NCI-H2081 treated with DMSO at 0.1 percent for 48 hours (cell line): Measurements from ENCODE around the gene TMC6.
"Not testable (repeated sequence)": the region's sequence is repeated elsewhere in the genome, so short reads cannot be mapped to it uniquely, and the experiment has no call there.

Experiments
- DNase-seq: peaks from one replicate; lab custom pipeline; 2025; lab: John Stamatoyannopoulos, UW

TMC6 gene

GRCh38 chr17:78072961-78073360 lies 55.6 kb downstream of the TMC6 start:
- DNase-seq = no peak

- DNase-seq = no peak
Measured at GRCh38 chr17:78069695-78070094, 58.9 kb downstream of the TMC6 start.

- DNase-seq = not testable (repeated sequence)
Measured at GRCh38 chr17:78066976-78067375, 61.6 kb downstream of the TMC6 start.

DNA sequence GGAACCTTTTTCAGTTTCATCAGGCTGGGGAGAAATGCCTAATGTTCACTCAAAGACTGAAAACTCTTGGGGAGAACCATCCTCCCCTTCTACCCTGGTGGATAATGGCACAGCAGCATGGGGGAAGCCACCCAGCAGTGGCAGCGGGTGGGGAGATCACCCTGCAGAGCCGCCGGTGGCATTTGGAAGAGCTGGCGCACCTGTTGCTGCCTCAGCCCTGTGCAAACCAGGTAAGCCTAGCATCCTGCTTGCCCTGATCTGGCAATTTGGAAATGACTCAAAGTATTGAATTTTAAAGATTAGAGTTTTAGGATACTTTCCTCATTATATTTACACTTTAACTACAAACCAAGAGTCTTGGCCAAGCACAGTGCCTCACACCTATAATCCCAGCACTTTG lies 63.8 kb downstream of the TMC6 start:
- no peak for DNase-seq

GRCh38 chr17:78063489-78063888 lies 65.1 kb downstream of the TMC6 start:
- DNase-seq = no peak

DNA sequence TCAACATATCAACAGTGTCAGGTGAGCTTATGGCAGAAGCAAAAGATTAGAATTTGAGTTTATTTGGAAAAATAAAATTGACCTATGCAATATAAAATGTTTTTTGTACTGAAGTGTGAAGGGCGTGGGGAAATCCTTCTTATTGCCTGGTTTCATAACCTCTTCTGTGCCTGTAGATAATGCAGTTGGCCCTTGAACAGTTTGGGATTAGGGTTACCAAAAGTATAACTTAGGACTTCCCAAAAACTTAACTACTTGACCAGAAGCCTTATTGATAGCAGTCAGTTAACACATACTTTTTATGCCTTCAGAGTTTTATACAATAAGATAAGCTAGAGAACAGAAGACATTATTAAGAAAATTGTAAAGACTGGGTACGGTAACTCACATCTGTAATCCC lies 66.0 kb downstream of the TMC6 start:
- DNase-seq = no peak
